Fibroblast of lung (primary cell): ENCODE results near the gene PHC2. TPM values are rescaled to one million over a fixed set of nuclear protein-coding genes. Genes with fewer than 3 reads are reported as not detected.
A peak's percentile ranks its signal among the peaks of the same experiment; 100 is the strongest.

Source experiments
- DNase-seq, 2 donors: peaks; one replicate each; pipeline versions ENCODE4 v3.0.0 to v3.0.0-alpha.2; 2010; ENCODE audit warnings: low read depth in 2 of 2
- H2AFZ ChIP-seq: 2 replicates; pipeline ENCODE4 v1.5.1; 2012; ENCODE audit warnings: low read length, control low read depth, inconsistent platforms
- H3K27ac ChIP-seq: 2 replicates; pipeline ENCODE4 v1.5.1; 2011; ENCODE audit warnings: low read length, control low read depth; ENCODE audit not compliant: insufficient read depth
- H3K27me3 ChIP-seq: 2 replicates; pipeline ENCODE4 v1.5.1; 2011; ENCODE audit warnings: mild to moderate bottlenecking, low read length; ENCODE audit not compliant: control insufficient read depth, insufficient read depth
- H3K36me3 ChIP-seq: 2 replicates; pipeline ENCODE4 v1.5.1; 2011; ENCODE audit warnings: low read length; ENCODE audit not compliant: control insufficient read depth, insufficient read depth
- H3K4me1 ChIP-seq: 2 replicates; pipeline ENCODE4 v1.5.1; 2011; ENCODE audit warnings: low read length; ENCODE audit not compliant: control insufficient read depth, insufficient read depth; ENCODE audit errors: extremely low read depth
- H3K4me2 ChIP-seq: 2 replicates; pipeline ENCODE4 v1.5.1; 2011; ENCODE audit warnings: low read length, control low read depth; ENCODE audit not compliant: insufficient read depth; ENCODE audit errors: extremely low read depth
- H3K4me3 ChIP-seq, 4 experiments: fragments of 200-600 bp in 1 of 4; sonication (generic) in 1 of 4; replicated peaks in 1 of 4; 2 replicates each; pipeline ENCODE4 v1.5.1; 2011 to 2016; ENCODE audit warnings: low read length in 4 of 4, low read depth in 3 of 4, mild to moderate bottlenecking in 3 of 4, control low read depth in 2 of 4, inconsistent platforms in 1 of 4, mixed read lengths in 1 of 4; ENCODE audit not compliant: insufficient read depth in 1 of 4; ENCODE audit errors: control extremely low read depth in 1 of 4
- H3K79me2 ChIP-seq: 2 replicates; pipeline ENCODE4 v1.5.1; 2012; ENCODE audit warnings: mild to moderate bottlenecking, low read length, inconsistent platforms; ENCODE audit not compliant: control insufficient read depth, insufficient read depth
- H3K9ac ChIP-seq: 2 replicates; pipeline ENCODE4 v1.5.1; 2011; ENCODE audit warnings: mild to moderate bottlenecking, low read length, control low read depth; ENCODE audit not compliant: insufficient read depth
- H3K9me3 ChIP-seq: 2 replicates; pipeline ENCODE4 v1.5.1; 2012; ENCODE audit warnings: low read depth, low read length; ENCODE audit not compliant: control insufficient read depth, insufficient read depth
- H4K20me1 ChIP-seq: 2 replicates; pipeline ENCODE4 v1.5.1; 2011; ENCODE audit warnings: low read length; ENCODE audit not compliant: control insufficient read depth, insufficient read depth; ENCODE audit errors: extremely low read depth
- EZH2 ChIP-seq: IDR thresholded peaks from 2 replicates; pipeline ENCODE4 v1.5.1; 2012; ENCODE audit warnings: low read length, control low read depth, mild to moderate bottlenecking; ENCODE audit errors: missing control alignments
- polyA plus RNA-seq, 2 donors: library from polyadenylated mRNA; depleted of rRNA in 1 of 2; stranded (reverse) in 1 of 2; unstranded in 1 of 2; fragments of >200 nt; gene quantifications; 2 replicates each; pipeline ENCODE4 v1.2.1, GENCODE V29; 2011 to 2012; ENCODE audit warnings: missing spikeins in 1 of 2
- total RNA-seq: library from RNA; depleted of rRNA; stranded (reverse); fragments of >200 nt; gene quantifications from 2 replicates; pipeline ENCODE4 v1.2.1, GENCODE V29; 2014
- TF ChIP-seq, protein P1 (sequence below), 2 donors: IDR thresholded peaks in 1 of 2; conservative IDR thresholded peaks in 1 of 2; 1 replicate in 1 of 2; 2 replicates in 1 of 2; pipeline ENCODE4 v1.5.1; 2011 to 2012; ENCODE audit warnings: low read length in 2 of 2, control low read depth in 1 of 2, inconsistent platforms in 1 of 2, low read depth in 1 of 2, mild to moderate bottlenecking in 1 of 2

Gene PHC2
- total and polyA plus RNA-seq, 2 donors (not counting 1 experiment from before 2014, with no cell fraction given), result 62.6 to 75.8 TPM

DNA sequence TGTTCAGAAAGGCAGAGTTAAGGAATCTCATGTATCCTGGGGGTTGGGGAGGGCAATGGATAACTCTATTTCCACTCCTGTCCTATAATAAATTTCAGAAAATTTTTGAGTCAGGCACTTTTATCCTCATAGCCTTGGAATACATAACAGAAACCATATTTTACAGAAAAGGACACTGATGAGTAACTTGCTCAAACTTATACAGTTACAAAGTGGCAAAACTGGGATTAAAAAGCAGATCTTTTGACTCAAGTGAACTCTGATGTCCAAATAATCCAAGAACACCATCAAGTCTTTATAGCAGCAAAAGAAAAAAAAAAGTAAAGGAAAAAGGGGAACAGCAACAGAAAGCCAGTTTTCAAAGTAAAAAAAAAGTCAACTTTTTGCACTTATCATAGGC, 36.9 kb downstream of the PHC2 start:
- H3K4me3 ChIP-seq, result no peak overlapping the region
- H3K36me3 ChIP-seq, result no peaks in the 10 kb centered on the region
- no peak overlapping the region for H3K4me2 ChIP-seq
- no peak overlapping the region for H2AFZ ChIP-seq
- H3K9ac ChIP-seq, result no peak overlapping the region
- H3K79me2 ChIP-seq, result no peaks in the 10 kb centered on the region
- TF ChIP-seq, protein P1, sequence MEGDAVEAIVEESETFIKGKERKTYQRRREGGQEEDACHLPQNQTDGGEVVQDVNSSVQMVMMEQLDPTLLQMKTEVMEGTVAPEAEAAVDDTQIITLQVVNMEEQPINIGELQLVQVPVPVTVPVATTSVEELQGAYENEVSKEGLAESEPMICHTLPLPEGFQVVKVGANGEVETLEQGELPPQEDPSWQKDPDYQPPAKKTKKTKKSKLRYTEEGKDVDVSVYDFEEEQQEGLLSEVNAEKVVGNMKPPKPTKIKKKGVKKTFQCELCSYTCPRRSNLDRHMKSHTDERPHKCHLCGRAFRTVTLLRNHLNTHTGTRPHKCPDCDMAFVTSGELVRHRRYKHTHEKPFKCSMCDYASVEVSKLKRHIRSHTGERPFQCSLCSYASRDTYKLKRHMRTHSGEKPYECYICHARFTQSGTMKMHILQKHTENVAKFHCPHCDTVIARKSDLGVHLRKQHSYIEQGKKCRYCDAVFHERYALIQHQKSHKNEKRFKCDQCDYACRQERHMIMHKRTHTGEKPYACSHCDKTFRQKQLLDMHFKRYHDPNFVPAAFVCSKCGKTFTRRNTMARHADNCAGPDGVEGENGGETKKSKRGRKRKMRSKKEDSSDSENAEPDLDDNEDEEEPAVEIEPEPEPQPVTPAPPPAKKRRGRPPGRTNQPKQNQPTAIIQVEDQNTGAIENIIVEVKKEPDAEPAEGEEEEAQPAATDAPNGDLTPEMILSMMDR (conservative IDR thresholded peaks at IDR 0.05 in 1 of 2, IDR thresholded peaks at IDR 0.05 in 1 of 2; ENCODE audit: low read depth in 1 of 2, low read length in 2 of 2), result no peak
- no peak for TF ChIP-seq EZH2
- H3K27ac ChIP-seq, result no peak overlapping the region
- H3K4me1 ChIP-seq, result peaks cover 36% of the 10 kb centered on the region
- H3K27me3 ChIP-seq, result no peaks in the 10 kb centered on the region
- no peaks in the 10 kb centered on the region for H3K9me3 ChIP-seq
- no peaks in the 10 kb centered on the region for H4K20me1 ChIP-seq
- DNase-seq, result no peak

DNA sequence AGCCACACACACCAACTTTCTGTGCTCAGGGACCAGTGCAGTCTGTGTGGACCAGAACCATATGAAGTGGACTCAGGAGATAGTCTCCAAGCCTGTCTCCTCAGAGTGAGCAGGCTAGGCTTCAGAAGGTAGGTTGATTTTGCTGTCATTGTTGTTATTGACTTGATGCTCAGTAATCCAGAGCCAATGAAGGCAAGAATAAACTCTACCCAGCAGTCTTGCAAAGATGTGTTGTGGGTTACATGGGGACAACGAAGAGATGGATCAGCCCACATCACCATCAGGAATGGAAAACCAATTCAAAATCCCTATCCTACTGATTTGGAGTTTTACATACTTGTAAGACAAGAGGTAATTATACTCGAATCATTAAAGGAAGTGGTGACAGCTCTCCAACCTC, 37.4 kb downstream of the PHC2 start:
- no peak overlapping the region for H3K27ac ChIP-seq
- H3K4me2 ChIP-seq, result no peak overlapping the region
- H2AFZ ChIP-seq, result no peak overlapping the region
- no peak overlapping the region for H3K9ac ChIP-seq
- DNase-seq, result no peak
- H3K27me3 ChIP-seq, result no peaks in the 10 kb centered on the region
- no peaks in the 10 kb centered on the region for H3K36me3 ChIP-seq
- no peaks in the 10 kb centered on the region for H3K79me2 ChIP-seq
- H3K4me1 ChIP-seq, result peaks cover 40% of the 10 kb centered on the region
- no peaks in the 10 kb centered on the region for H3K9me3 ChIP-seq
- TF ChIP-seq, protein P1 (conservative IDR thresholded peaks at IDR 0.05 in 1 of 2, IDR thresholded peaks at IDR 0.05 in 1 of 2; ENCODE audit: low read depth in 1 of 2, low read length in 2 of 2), result no peak
- no peak for TF ChIP-seq EZH2
- no peaks in the 10 kb centered on the region for H4K20me1 ChIP-seq
- no peak overlapping the region for H3K4me3 ChIP-seq

DNA sequence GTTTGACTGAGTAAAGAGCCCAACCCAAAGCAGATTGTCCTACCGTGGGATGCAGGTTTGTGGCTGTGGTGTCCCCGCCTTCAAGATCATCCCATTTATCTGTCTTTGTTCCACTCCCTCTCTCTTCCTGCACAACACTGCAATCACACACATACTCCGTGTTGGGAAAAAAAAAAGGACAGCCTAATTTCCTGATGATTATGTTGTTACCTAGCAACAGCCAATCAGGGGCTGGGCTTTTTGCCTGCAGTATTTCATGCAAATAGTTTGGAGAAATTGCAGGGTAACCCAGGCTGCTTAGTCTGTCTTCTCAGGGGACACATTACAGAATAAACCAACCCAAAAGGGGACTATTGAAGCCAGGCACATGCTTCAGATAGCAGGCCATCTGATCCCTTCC, 38.3 kb downstream of the PHC2 start:
- no peak overlapping the region for H3K27ac ChIP-seq
- H4K20me1 ChIP-seq, result no peaks in the 10 kb centered on the region
- no peak for TF ChIP-seq EZH2
- TF ChIP-seq, protein P1 (conservative IDR thresholded peaks at IDR 0.05 in 1 of 2, IDR thresholded peaks at IDR 0.05 in 1 of 2; ENCODE audit: low read depth in 1 of 2, low read length in 2 of 2), result no peak
- H3K27me3 ChIP-seq, result no peaks in the 10 kb centered on the region
- H3K79me2 ChIP-seq, result no peaks in the 10 kb centered on the region
- H3K4me2 ChIP-seq, result peak overlapping the region; percentile 41
- peak overlapping the region in 1 of 4 experiments; percentile 11 for H3K4me3 ChIP-seq
- H3K9me3 ChIP-seq, result no peaks in the 10 kb centered on the region
- H3K9ac ChIP-seq, result no peak overlapping the region
- no peak overlapping the region for H2AFZ ChIP-seq
- DNase-seq, result peak in 1 of 2 donors; percentile 79
- H3K36me3 ChIP-seq, result no peaks in the 10 kb centered on the region
- H3K4me1 ChIP-seq, result peaks cover 45% of the 10 kb centered on the region
